CD14-positive monocyte (primary cell): ENCODE data around the gene LONRF2. TPM values are rescaled to one million over a fixed set of nuclear protein-coding genes. Genes with fewer than 3 reads are reported as not detected.

Experiments used
- DNase-seq, 3 donors: peaks; one replicate each; pipeline ENCODE4 v3.0.0-alpha.2; 2011 to 2022
- H2AFZ ChIP-seq: 2 replicates; pipeline ENCODE4 v1.6.0; 2012; ENCODE audit warnings: mild to moderate bottlenecking, low read depth, low read length, inconsistent platforms; ENCODE audit not compliant: insufficient read depth, poor library complexity, severe bottlenecking
- H3K27ac ChIP-seq, 2 donors: 1 replicate in 1 of 2; 2 replicates in 1 of 2; pipeline ENCODE4 v1.5.1; 2012 to 2013; ENCODE audit warnings: low read length in 2 of 2, control low read depth in 1 of 2, inconsistent platforms in 1 of 2, low read depth in 1 of 2, mild to moderate bottlenecking in 1 of 2
- H3K27me3 ChIP-seq, 2 donors: one replicate each; pipeline versions ENCODE4 v1.6.0 to v1.6.1; 2011 to 2013; ENCODE audit warnings: low read length in 2 of 2; ENCODE audit not compliant: control insufficient read depth in 2 of 2, insufficient read depth in 2 of 2
- H3K36me3 ChIP-seq, 2 donors: replicated peaks in 1 of 2; 1 replicate in 1 of 2; 2 replicates in 1 of 2; pipeline versions ENCODE4 v1.5.1 to v1.6.1; 2012 to 2013; ENCODE audit warnings: low read length in 2 of 2, control low read depth in 1 of 2, inconsistent platforms in 1 of 2, mild to moderate bottlenecking in 1 of 2; ENCODE audit not compliant: insufficient read depth in 2 of 2, control insufficient read depth in 1 of 2
- H3K4me1 ChIP-seq, 2 donors: 1 replicate in 1 of 2; 2 replicates in 1 of 2; pipeline versions ENCODE4 v1.5.1 to v1.6.1; 2012 to 2013; ENCODE audit warnings: low read length in 2 of 2, control low read depth in 1 of 2, inconsistent platforms in 1 of 2, mild to moderate bottlenecking in 1 of 2, moderate library complexity in 1 of 2; ENCODE audit not compliant: insufficient read depth in 2 of 2, control insufficient read depth in 1 of 2
- H3K4me2 ChIP-seq: replicated peaks from 2 replicates; pipeline ENCODE3; 2012; ENCODE audit warnings: low read length, moderate library complexity, mild to moderate bottlenecking; ENCODE audit not compliant: poor library complexity, severe bottlenecking; ENCODE audit errors: extremely low read depth
- H3K4me3 ChIP-seq, 3 experiments: fragments of 200-600 bp in 1 of 3; sonication (generic) in 1 of 3; replicated peaks in 1 of 3; 1 replicate in 2 of 3; 2 replicates in 1 of 3; pipeline ENCODE4 v1.5.1; 2011 to 2013; ENCODE audit warnings: low read length in 3 of 3, mild to moderate bottlenecking in 3 of 3, control low read depth in 2 of 3, low read depth in 2 of 3, inconsistent platforms in 1 of 3, moderate library complexity in 1 of 3
- H3K79me2 ChIP-seq: 2 replicates; pipeline ENCODE4 v1.6.0; 2012; ENCODE audit warnings: mild to moderate bottlenecking, control low read depth, inconsistent platforms, low read length, moderate library complexity; ENCODE audit not compliant: insufficient read depth
- H3K9ac ChIP-seq: 2 replicates; pipeline ENCODE4 v1.6.0; 2017; ENCODE audit warnings: low read length, mild to moderate bottlenecking; ENCODE audit not compliant: insufficient read depth, poor library complexity, severe bottlenecking
- H3K9me3 ChIP-seq, 2 donors: replicated peaks in 1 of 2; 1 replicate in 1 of 2; 2 replicates in 1 of 2; pipeline versions ENCODE4 v1.5.1 to v1.6.1; 2012 to 2013; ENCODE audit warnings: low read length in 2 of 2, control low read depth in 1 of 2; ENCODE audit not compliant: control insufficient read depth in 1 of 2, insufficient read depth in 1 of 2
- H4K20me1 ChIP-seq: 2 replicates; pipeline ENCODE4 v1.6.0; 2012; ENCODE audit warnings: mild to moderate bottlenecking, low read length, control low read depth, moderate library complexity; ENCODE audit not compliant: insufficient read depth
- H3K27ac Mint-ChIP-seq, 7 donors: one replicate each; pipeline ENCODE4 v1.8.0; 2020; ENCODE audit warnings: mild to moderate bottlenecking in 7 of 7, mixed read lengths in 7 of 7, moderate library complexity in 6 of 7, inconsistent platforms in 2 of 7
- H3K27me3 Mint-ChIP-seq, 3 donors: one replicate each; pipeline ENCODE4 v1.8.0; 2021 to 2022; ENCODE audit warnings: low read depth in 3 of 3, mild to moderate bottlenecking in 3 of 3, mixed read lengths in 3 of 3, moderate library complexity in 3 of 3, inconsistent platforms in 1 of 3
- H3K36me3 Mint-ChIP-seq, 2 donors: one replicate each; pipeline ENCODE4 v1.8.0; 2020; ENCODE audit warnings: mixed read lengths in 2 of 2, inconsistent platforms in 1 of 2, mild to moderate bottlenecking in 1 of 2
- H3K4me1 Mint-ChIP-seq: one replicate; pipeline ENCODE4 v1.8.0; 2020; ENCODE audit warnings: mild to moderate bottlenecking, mixed read lengths
- H3K4me3 Mint-ChIP-seq, 2 donors: one replicate each; pipeline ENCODE4 v1.8.0; 2020; ENCODE audit warnings: mild to moderate bottlenecking in 2 of 2, mixed read lengths in 2 of 2, moderate library complexity in 1 of 2
- H3K9me3 Mint-ChIP-seq, 7 donors: one replicate each; pipeline ENCODE4 v1.8.0; 2020 to 2022; ENCODE audit warnings: mixed read lengths in 7 of 7, mild to moderate bottlenecking in 6 of 7, moderate library complexity in 6 of 7, inconsistent platforms in 2 of 7
- CTCF ChIP-seq: fragments of 200-600 bp; IDR thresholded peaks from one replicate; pipeline ENCODE4 v1.8.0; 2022; ENCODE audit warnings: antibody characterized with exemption, mild to moderate bottlenecking
- WGBS: methylation state at CpG from one replicate; pipeline ENCODE4 v1.1.5; 2013; ENCODE audit warnings: missing lambda C conversion rate; ENCODE audit not compliant: insufficient coverage; 5-methylcytosine and 5-hydroxymethylcytosine counted together
- intact Hi-C, 2 donors: fragments of 100-400 bp; cut with micrococcal nuclease; formaldehyde crosslinking; loops; one replicate each; pipeline versions ENCODE4 v1.15.0 to v1.15.1; 2023
- polyA plus RNA-seq, 3 donors: library from polyadenylated mRNA; depleted of rRNA in 1 of 3; unstranded in 2 of 3; stranded (reverse) in 1 of 3; fragments of 300-500 nt in 2 of 3; fragments of >200 nt in 1 of 3; fragmentation: Illumina TruSeq in 2 of 3; gene quantifications; 1 replicate in 2 of 3; 2 replicates in 1 of 3; pipeline ENCODE4 v1.2.3, GENCODE V29; 2012 to 2021

Gene LONRF2
- polyA plus RNA-seq, 3 donors: not detected

- H3K27ac ChIP-seq: no peak overlapping the region
- no peaks in the 10 kb centered on the region for H3K27me3 ChIP-seq
- no peak overlapping the region for H3K4me3 Mint-ChIP-seq
- H3K9me3 Mint-ChIP-seq: no peaks in the 10 kb centered on the region
- H3K4me2 ChIP-seq: no peak overlapping the region
- H3K9me3 ChIP-seq: no peaks in the 10 kb centered on the region
- H3K36me3 ChIP-seq: no peaks in the 10 kb centered on the region
- no peaks in the 10 kb centered on the region for H3K36me3 Mint-ChIP-seq
- no peaks in the 10 kb centered on the region for H3K79me2 ChIP-seq
- peaks cover 25% of the 10 kb centered on the region for H3K4me1 Mint-ChIP-seq
- H3K9ac ChIP-seq: no peak overlapping the region
- H3K27me3 Mint-ChIP-seq: peaks cover 0 to 6% (median 2%) of the 10 kb centered on the region in 3 donors
- H3K4me1 ChIP-seq: peaks cover 22 to 23% of the 10 kb centered on the region in 2 donors
- H3K4me3 ChIP-seq: no peak overlapping the region
- 94% methylated on average over 4 of the region's 8 CpGs for WGBS
- H2AFZ ChIP-seq: no peak overlapping the region
- no peaks in the 10 kb centered on the region for H4K20me1 ChIP-seq
- intact Hi-C loops: loop anchor here in 1 of 2 donors (5.0 to 10.0 kb wide), 2 partner anchors 111 to 707 kb away; no protein-coding TSS in a partner anchor
- no peak for DNase-seq
- no peak overlapping the region for H3K27ac Mint-ChIP-seq
- TF ChIP-seq CTCF: no peak
Observed at GRCh38 chr2:100264121-100264520, 58.2 kb downstream of the LONRF2 start.

DNA sequence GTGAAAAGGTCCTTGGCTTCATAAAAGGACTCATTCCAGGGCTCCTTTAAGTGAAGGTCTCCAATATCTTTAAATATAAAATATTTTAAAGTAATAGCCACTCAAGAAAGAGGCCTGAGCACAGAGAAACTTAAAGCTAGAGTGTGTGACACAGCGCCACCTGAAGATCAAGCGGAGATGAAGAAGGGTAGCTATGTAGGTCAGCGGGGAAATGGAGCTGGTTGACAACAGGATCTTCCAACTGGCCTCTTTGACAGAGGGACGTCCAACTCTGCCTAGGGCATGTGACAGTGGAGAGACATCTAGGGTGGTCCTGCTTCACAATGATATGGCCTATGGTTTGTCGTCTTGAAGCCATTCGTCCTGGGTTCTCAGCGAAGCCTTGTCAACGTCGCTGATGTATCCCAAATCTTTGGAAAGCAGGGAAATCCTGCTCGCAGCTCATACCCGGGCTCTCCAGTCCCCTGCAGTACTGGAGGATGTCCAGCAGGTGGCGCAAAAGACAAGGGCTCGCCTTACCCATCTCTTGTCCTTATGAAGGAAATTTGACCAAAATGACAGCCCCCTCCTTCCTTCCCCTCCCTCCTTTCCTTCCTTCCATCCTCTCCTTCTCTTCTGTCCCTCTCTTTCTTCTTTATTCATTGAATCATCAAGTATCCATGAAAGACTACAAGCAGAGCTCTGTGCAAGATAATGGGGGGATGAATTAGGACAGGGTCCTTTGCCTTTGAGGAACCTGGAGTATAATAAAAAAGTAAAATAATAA is 59.6 kb downstream of the LONRF2 start:
- peak overlapping the region; percentile 45 for H2AFZ ChIP-seq
- intact Hi-C loops: loop anchor here in 1 of 2 donors (5.0 to 10.0 kb wide), 2 partner anchors 112 to 705 kb away; no protein-coding TSS in a partner anchor

More for the DNA sequence above, 59.6 kb downstream of the LONRF2 start:
- H3K27ac Mint-ChIP-seq: peak overlapping the region in 1 of 7 donors; percentile 2
- Histone ChIP-seq H3K36me3 (no peaks in the 10 kb centered on the region), H3K9ac (no peak overlapping the region), H3K4me2 (peak overlapping the region; percentile 55), H3K9me3 (no peaks in the 10 kb centered on the region), H3K79me2 (no peaks in the 10 kb centered on the region), H3K27me3 (no peaks in the 10 kb centered on the region), H3K4me1 (peaks cover 22 to 23% of the 10 kb centered on the region in 2 donors), H3K4me3 (peak overlapping the region in 1 of 3 experiments; percentile 30), H4K20me1 (no peaks in the 10 kb centered on the region), H3K27ac (no peak overlapping the region)
- H3K36me3 Mint-ChIP-seq: no peaks in the 10 kb centered on the region
- 16% methylated on average over 10 of the region's 13 CpGs for WGBS
- H3K27me3 Mint-ChIP-seq: peaks cover 0 to 3% (median 2%) of the 10 kb centered on the region in 3 donors
- peak; percentile 99 for TF ChIP-seq CTCF
- no peak overlapping the region for H3K4me3 Mint-ChIP-seq
- H3K9me3 Mint-ChIP-seq: no peaks in the 10 kb centered on the region
- peak; percentile 36 to 57 (median 55) for DNase-seq
- peaks cover 25% of the 10 kb centered on the region for H3K4me1 Mint-ChIP-seq
